SK-N-SH (cell line): ENCODE measurements around the gene PCK1.

Experiments
- JUND ChIP-seq: IDR thresholded peaks from 2 replicates; pipeline ENCODE4 v1.4.0; 2012
- TF ChIP-seq, protein P1 (sequence below): IDR thresholded peaks from 2 replicates; pipeline ENCODE4 v1.4.0; 2012; ENCODE audit warnings: low read depth, borderline replicate concordance

DNA sequence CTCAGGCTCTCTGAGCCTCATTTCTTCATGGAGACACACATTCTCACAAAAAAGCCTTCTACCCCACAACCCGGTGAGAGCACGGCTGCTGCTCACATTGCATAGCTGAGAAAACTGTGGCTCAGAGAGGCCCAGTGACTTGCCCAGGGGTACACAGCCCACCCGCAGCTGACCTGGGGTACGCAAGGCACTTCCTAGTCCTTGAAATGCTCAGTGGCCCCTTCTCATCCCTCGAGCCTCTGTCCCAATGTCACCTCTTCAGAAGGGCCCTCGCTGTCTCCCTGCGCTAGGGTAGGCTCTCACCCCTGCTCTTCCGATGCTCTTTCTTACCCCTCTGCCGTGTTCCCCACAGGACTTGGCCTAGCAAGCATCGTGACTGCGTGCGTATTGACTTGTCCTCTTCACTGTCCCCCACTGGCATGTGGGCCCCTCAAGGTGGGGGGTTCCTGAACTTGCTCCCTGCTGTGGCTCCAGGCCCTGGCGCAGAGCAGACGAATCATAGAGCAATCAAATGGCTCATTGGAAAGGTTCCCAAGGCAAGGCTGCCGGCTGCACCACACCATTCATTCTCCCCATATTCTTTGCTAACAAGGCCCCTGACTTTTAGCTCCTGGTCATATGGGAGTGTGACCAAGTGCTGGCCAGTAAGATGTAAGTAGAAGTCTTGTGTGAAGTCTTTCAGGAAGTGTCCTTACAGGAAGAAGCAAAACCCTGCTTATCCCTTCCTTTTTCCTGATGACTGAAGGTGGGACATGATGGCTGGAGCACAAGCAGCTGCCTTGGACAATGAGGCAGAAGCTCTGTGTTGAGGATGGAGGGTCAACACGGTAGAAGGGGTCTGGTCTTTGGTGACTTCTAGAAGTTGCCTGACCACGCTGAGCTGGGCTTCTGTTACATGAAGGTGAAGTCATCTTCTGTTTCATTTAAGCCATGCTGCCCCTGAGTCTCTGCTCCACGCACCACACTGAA, 22.7 kb downstream of the PCK1 start:
- TF ChIP-seq, protein P1, sequence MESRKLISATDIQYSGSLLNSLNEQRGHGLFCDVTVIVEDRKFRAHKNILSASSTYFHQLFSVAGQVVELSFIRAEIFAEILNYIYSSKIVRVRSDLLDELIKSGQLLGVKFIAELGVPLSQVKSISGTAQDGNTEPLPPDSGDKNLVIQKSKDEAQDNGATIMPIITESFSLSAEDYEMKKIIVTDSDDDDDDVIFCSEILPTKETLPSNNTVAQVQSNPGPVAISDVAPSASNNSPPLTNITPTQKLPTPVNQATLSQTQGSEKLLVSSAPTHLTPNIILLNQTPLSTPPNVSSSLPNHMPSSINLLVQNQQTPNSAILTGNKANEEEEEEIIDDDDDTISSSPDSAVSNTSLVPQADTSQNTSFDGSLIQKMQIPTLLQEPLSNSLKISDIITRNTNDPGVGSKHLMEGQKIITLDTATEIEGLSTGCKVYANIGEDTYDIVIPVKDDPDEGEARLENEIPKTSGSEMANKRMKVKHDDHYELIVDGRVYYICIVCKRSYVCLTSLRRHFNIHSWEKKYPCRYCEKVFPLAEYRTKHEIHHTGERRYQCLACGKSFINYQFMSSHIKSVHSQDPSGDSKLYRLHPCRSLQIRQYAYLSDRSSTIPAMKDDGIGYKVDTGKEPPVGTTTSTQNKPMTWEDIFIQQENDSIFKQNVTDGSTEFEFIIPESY, result no peak
- no peak for TF ChIP-seq JUND
